Measurements from ENCODE around the gene KCNMA1. TPM values are rescaled to one million over a fixed set of nuclear protein-coding genes. Genes with fewer than 3 reads are reported as not detected.

Gene KCNMA1
- polyA plus RNA-seq, 4 donors = 2.7 to 8.6 (median 7.7) TPM

- DNase-seq = no peak
- Histone ChIP-seq H3K36me3 (ENCODE audit: control insufficient read depth in 3 of 3, insufficient read depth in 2 of 3, low read depth in 1 of 3, low read length in 3 of 3) (no peaks in the 10 kb centered on the region), H3K4me3 (ENCODE audit: low read depth in 1 of 3, low read length in 3 of 3) (no peak overlapping the region), H3K9me3 (ENCODE audit: control insufficient read depth in 2 of 2, insufficient read depth in 1 of 2, low read depth in 1 of 2, low read length in 1 of 2) (no peaks in the 10 kb centered on the region), H3K27me3 (ENCODE audit: control insufficient read depth in 3 of 3, insufficient read depth in 3 of 3, low read length in 3 of 3) (no peaks in the 10 kb centered on the region), H3K4me1 (ENCODE audit: control insufficient read depth in 3 of 3, insufficient read depth in 2 of 3, low read depth in 1 of 3, low read length in 2 of 3) (no peaks in the 10 kb centered on the region), H3K27ac (ENCODE audit: low read depth in 1 of 3, low read length in 2 of 3) (no peak overlapping the region)
- WGBS, 3 donors = 85 to 100% (median 89%) methylated on average over 1 of the region's 1 CpG
- FAIRE-seq = no peak
Measured at GRCh38 chr10:76946270-76946669, 691.3 kb downstream of the KCNMA1 start.

- WGBS, 3 donors = 77 to 89% (median 87%) methylated on average over 5 of the region's 5 CpGs
- no peak for FAIRE-seq
- Histone ChIP-seq H3K9me3 (ENCODE audit: control insufficient read depth in 2 of 2, insufficient read depth in 1 of 2, low read depth in 1 of 2, low read length in 1 of 2) (no peaks in the 10 kb centered on the region), H3K27me3 (ENCODE audit: control insufficient read depth in 3 of 3, insufficient read depth in 3 of 3, low read length in 3 of 3) (no peaks in the 10 kb centered on the region), H3K27ac (ENCODE audit: low read depth in 1 of 3, low read length in 2 of 3) (no peak overlapping the region), H3K4me1 (ENCODE audit: control insufficient read depth in 3 of 3, insufficient read depth in 2 of 3, low read depth in 1 of 3, low read length in 2 of 3) (no peaks in the 10 kb centered on the region), H3K36me3 (ENCODE audit: control insufficient read depth in 3 of 3, insufficient read depth in 2 of 3, low read depth in 1 of 3, low read length in 3 of 3) (no peaks in the 10 kb centered on the region), H3K4me3 (ENCODE audit: low read depth in 1 of 3, low read length in 3 of 3) (no peak overlapping the region)
- DNase-seq = no peak
Measured at GRCh38 chr10:76945166-76945565, 692.4 kb downstream of the KCNMA1 start.

GRCh38 chr10:76944640-76945039 lies 693.0 kb downstream of the KCNMA1 start:
- H3K9me3 ChIP-seq (ENCODE audit: control insufficient read depth in 2 of 2, insufficient read depth in 1 of 2, low read depth in 1 of 2, low read length in 1 of 2) = no peaks in the 10 kb centered on the region
- 87 to 89% (median 88%) methylated on average over 7 of the region's 7 CpGs for WGBS, 3 donors
- no peak overlapping the region for H3K4me3 ChIP-seq (ENCODE audit: low read depth in 1 of 3, low read length in 3 of 3)
- H3K27ac ChIP-seq (ENCODE audit: low read depth in 1 of 3, low read length in 2 of 3) = no peak overlapping the region
- FAIRE-seq (no peak), DNase-seq (no peak)
- H3K27me3 ChIP-seq (ENCODE audit: control insufficient read depth in 3 of 3, insufficient read depth in 3 of 3, low read length in 3 of 3) = no peaks in the 10 kb centered on the region
- no peaks in the 10 kb centered on the region for H3K4me1 ChIP-seq (ENCODE audit: control insufficient read depth in 3 of 3, insufficient read depth in 2 of 3, low read depth in 1 of 3, low read length in 2 of 3)
- H3K36me3 ChIP-seq (ENCODE audit: control insufficient read depth in 3 of 3, insufficient read depth in 2 of 3, low read depth in 1 of 3, low read length in 3 of 3) = no peaks in the 10 kb centered on the region

- H3K9me3 ChIP-seq (ENCODE audit: control insufficient read depth in 2 of 2, insufficient read depth in 1 of 2, low read depth in 1 of 2, low read length in 1 of 2) = no peaks in the 10 kb centered on the region
- H3K27me3 ChIP-seq (ENCODE audit: control insufficient read depth in 3 of 3, insufficient read depth in 3 of 3, low read length in 3 of 3) = no peaks in the 10 kb centered on the region
- H3K4me1 ChIP-seq (ENCODE audit: control insufficient read depth in 3 of 3, insufficient read depth in 2 of 3, low read depth in 1 of 3, low read length in 2 of 3) = no peaks in the 10 kb centered on the region
- H3K4me3 ChIP-seq (ENCODE audit: low read depth in 1 of 3, low read length in 3 of 3) = no peak overlapping the region
- FAIRE-seq (no peak), DNase-seq (no peak)
- no peak overlapping the region for H3K27ac ChIP-seq (ENCODE audit: low read depth in 1 of 3, low read length in 2 of 3)
- no peaks in the 10 kb centered on the region for H3K36me3 ChIP-seq (ENCODE audit: control insufficient read depth in 3 of 3, insufficient read depth in 2 of 3, low read depth in 1 of 3, low read length in 3 of 3)
- WGBS, 3 donors = 58 to 65% (median 61%) methylated on average over 8 of the region's 8 CpGs
Measured at GRCh38 chr10:76942628-76943416, 694.8 kb downstream of the KCNMA1 start.

DNA sequence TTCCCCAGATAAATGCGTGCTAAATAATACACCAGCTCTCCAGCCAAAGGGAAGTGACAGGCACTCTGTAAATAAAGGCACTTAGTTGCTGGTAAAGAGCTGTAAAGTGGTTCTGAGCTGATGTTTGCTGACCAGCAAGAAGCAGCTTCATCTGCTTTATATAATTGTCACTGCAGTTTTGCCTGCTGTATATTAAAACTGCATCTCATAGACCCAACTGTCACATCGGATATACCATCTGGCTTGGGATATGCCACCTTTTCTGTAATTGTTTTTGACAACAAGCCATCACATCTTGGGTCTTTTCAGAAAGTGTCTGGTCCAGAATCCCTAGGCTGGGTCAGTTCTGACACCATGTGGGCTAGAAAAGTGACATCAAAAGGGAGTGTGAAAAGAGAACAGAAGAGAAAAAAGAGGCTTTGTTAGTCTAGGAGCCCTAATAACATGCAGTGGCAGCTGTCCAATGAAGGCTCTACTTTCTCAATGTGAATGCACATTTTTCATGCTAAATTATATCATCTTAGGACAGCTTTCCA lies 697.6 kb downstream of the KCNMA1 start:
- no peaks in the 10 kb centered on the region for H3K36me3 ChIP-seq (ENCODE audit: control insufficient read depth in 3 of 3, insufficient read depth in 2 of 3, low read depth in 1 of 3, low read length in 3 of 3)
- 57 to 79% (median 67%) methylated on average over 2 of the region's 2 CpGs for WGBS, 3 donors
- no peak for DNase-seq
- H3K4me3 ChIP-seq (ENCODE audit: low read depth in 1 of 3, low read length in 3 of 3) = no peak overlapping the region
- FAIRE-seq = no peak
- no peaks in the 10 kb centered on the region for H3K27me3 ChIP-seq (ENCODE audit: control insufficient read depth in 3 of 3, insufficient read depth in 3 of 3, low read length in 3 of 3)
- no peak overlapping the region for H3K27ac ChIP-seq (ENCODE audit: low read depth in 1 of 3, low read length in 2 of 3)
- H3K4me1 ChIP-seq (ENCODE audit: control insufficient read depth in 3 of 3, insufficient read depth in 2 of 3, low read depth in 1 of 3, low read length in 2 of 3) = no peaks in the 10 kb centered on the region
- H3K9me3 ChIP-seq (ENCODE audit: control insufficient read depth in 2 of 2, insufficient read depth in 1 of 2, low read depth in 1 of 2, low read length in 1 of 2) = no peaks in the 10 kb centered on the region

DNA sequence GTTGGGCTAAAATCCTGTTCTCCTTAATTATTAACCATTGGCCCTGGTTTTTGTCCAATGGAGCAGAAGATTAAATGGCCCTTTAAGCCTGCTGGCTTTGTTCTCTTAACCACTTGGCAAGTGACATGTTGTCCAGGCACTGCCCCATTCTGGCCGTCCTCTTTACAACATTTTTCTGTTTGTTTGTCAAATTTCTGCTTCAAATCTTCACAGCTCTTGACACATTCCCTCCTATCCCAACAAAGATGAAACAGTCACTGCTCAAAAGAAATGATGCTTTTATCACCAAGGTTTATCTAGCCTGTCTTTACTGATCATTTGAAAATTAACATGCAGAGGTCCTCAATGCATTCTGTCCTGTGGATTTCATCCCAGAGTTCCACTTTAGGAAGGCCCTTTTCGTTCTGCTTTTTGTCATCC lies 700.4 kb downstream of the KCNMA1 start:
- 16 to 29% (median 27%) methylated on average over 2 of the region's 2 CpGs for WGBS, 3 donors
- Histone ChIP-seq H3K9me3 (ENCODE audit: control insufficient read depth in 2 of 2, insufficient read depth in 1 of 2, low read depth in 1 of 2, low read length in 1 of 2) (no peaks in the 10 kb centered on the region), H3K36me3 (ENCODE audit: control insufficient read depth in 3 of 3, insufficient read depth in 2 of 3, low read depth in 1 of 3, low read length in 3 of 3) (no peaks in the 10 kb centered on the region), H3K4me3 (ENCODE audit: low read depth in 1 of 3, low read length in 3 of 3) (no peak overlapping the region), H3K27ac (ENCODE audit: low read depth in 1 of 3, low read length in 2 of 3) (no peak overlapping the region), H3K27me3 (ENCODE audit: control insufficient read depth in 3 of 3, insufficient read depth in 3 of 3, low read length in 3 of 3) (no peaks in the 10 kb centered on the region), H3K4me1 (ENCODE audit: control insufficient read depth in 3 of 3, insufficient read depth in 2 of 3, low read depth in 1 of 3, low read length in 2 of 3) (no peaks in the 10 kb centered on the region)
- DNase-seq = no peak
- FAIRE-seq = no peak

DNA sequence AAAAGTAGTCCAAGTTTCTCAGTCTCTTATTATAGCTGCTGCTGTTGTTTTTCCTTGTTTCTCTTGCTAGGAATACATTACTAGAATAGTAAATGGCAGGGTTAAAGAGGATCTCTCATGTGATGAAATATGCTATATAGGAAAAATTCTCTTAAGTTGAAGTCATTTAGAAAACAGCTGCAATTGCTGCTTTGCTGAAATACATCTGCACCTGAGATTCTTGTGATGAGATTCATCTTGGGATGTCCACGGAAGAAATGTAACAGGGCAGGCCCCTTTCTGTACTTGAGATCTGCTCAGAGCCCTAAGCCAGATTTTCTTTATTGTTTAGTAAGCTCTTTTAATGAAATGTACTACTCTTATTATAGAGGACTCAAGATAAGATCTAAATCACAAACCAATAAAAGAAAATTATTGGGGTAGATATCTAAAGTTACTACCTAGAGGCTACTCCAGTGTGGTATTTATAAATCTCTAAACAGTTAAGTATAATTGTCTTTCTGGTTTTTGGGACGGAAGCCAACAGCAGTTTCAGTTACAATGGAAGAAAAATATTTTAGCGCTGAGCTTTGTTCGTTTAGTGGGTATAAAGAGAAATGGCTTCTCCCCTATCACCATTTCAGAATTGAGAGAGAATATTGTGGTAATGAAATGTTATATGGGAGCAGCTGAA lies 701.5 kb downstream of the KCNMA1 start:
- FAIRE-seq (no peak), DNase-seq (no peak)
- Histone ChIP-seq H3K27ac (ENCODE audit: low read depth in 1 of 3, low read length in 2 of 3) (no peak overlapping the region), H3K4me1 (ENCODE audit: control insufficient read depth in 3 of 3, insufficient read depth in 2 of 3, low read depth in 1 of 3, low read length in 2 of 3) (no peaks in the 10 kb centered on the region), H3K36me3 (ENCODE audit: control insufficient read depth in 3 of 3, insufficient read depth in 2 of 3, low read depth in 1 of 3, low read length in 3 of 3) (no peaks in the 10 kb centered on the region), H3K9me3 (ENCODE audit: control insufficient read depth in 2 of 2, insufficient read depth in 1 of 2, low read depth in 1 of 2, low read length in 1 of 2) (no peaks in the 10 kb centered on the region), H3K4me3 (ENCODE audit: low read depth in 1 of 3, low read length in 3 of 3) (no peak overlapping the region), H3K27me3 (ENCODE audit: control insufficient read depth in 3 of 3, insufficient read depth in 3 of 3, low read length in 3 of 3) (no peaks in the 10 kb centered on the region)
- 70 to 89% (median 88%) methylated on average over 4 of the region's 4 CpGs for WGBS, 3 donors

DNA sequence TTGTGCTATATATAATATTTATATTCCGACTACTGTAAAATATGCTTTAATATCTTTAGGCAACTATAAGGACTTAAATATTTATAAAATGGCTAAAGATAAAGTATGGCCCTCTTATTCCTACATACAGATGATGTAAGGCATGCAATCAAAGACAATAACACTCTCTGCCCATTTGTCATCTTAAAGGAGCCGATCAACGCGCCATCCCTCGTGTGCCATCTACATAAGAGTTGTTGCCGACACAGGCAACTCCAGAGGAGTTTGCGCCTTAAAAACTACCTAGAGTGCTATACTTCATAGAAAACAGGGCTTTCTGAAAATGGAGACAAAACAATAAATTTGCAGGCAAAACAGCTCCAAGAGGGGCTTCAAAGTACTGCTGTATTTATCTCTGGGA lies 709.0 kb downstream of the KCNMA1 start:
- H3K27ac ChIP-seq (ENCODE audit: low read depth in 1 of 3, low read length in 2 of 3) = no peak overlapping the region
- 87 to 98% (median 97%) methylated on average over 7 of the region's 7 CpGs for WGBS, 3 donors
- no peak for DNase-seq
- H3K27me3 ChIP-seq (ENCODE audit: control insufficient read depth in 3 of 3, insufficient read depth in 3 of 3, low read length in 3 of 3) = no peaks in the 10 kb centered on the region
- no peak for FAIRE-seq
- H3K36me3 ChIP-seq (ENCODE audit: control insufficient read depth in 3 of 3, insufficient read depth in 2 of 3, low read depth in 1 of 3, low read length in 3 of 3) = no peaks in the 10 kb centered on the region
- no peaks in the 10 kb centered on the region for H3K4me1 ChIP-seq (ENCODE audit: control insufficient read depth in 3 of 3, insufficient read depth in 2 of 3, low read depth in 1 of 3, low read length in 2 of 3)
- no peak overlapping the region for H3K4me3 ChIP-seq (ENCODE audit: low read depth in 1 of 3, low read length in 3 of 3)
- no peaks in the 10 kb centered on the region for H3K9me3 ChIP-seq (ENCODE audit: control insufficient read depth in 2 of 2, insufficient read depth in 1 of 2, low read depth in 1 of 2, low read length in 1 of 2)

All from small intestine (tissue), 7 donors.